ENCODE measurements around the gene QRFP. TPM values are rescaled to one million over a fixed set of nuclear protein-coding genes. Genes with fewer than 3 reads are reported as not detected.
A peak's percentile ranks its signal among the peaks of the same experiment; 100 is the strongest.
"Not testable (repeated sequence)": the region's sequence is repeated elsewhere in the genome, so short reads cannot be mapped to it uniquely, and the experiment has no call there.

The QRFP gene
- polyA plus RNA-seq, 2 of the 4 experiments (the other 2 are of a cell fraction), result not detected

- DNase-seq (ENCODE audit: low read depth in 1 of 2, low spot score in 1 of 2) (no peak), FAIRE-seq (no peak), ATAC-seq (peak in 1 of 2 experiments; percentile 5; a peak in 1 of 6 replicates)
- CTCF ChIA-PET, result interaction anchor here (0.7 to 3.0 kb wide), 12 partner anchors 11 to 214 kb away, joined by 3 to 16 read pairs (median 4); no protein-coding TSS in a partner anchor
- WGBS (ENCODE audit: missing lambda C conversion rate), result 78% methylated on average over 19 of the region's 23 CpGs
- Histone ChIP-seq H3K27ac (no peak overlapping the region), H3K9me3 (no peaks in the 10 kb centered on the region), H3K4me1 (no peaks in the 10 kb centered on the region), H3K4me2 (no peak overlapping the region), H3K4me3 (no peak overlapping the region)
- no peak for TF ChIP-seq ZSCAN20 (CRISPR knock-in tag; IDR thresholded peaks at IDR 0.05)
- no peak for TF ChIP-seq CBX2 (IDR thresholded peaks at IDR 0.05; ENCODE audit: borderline replicate concordance, low read depth)
- TF ChIP-seq HOXA7 (CRISPR knock-in tag; IDR thresholded peaks at IDR 0.05), result no peak
- TF ChIP-seq RNF2 (IDR thresholded peaks at IDR 0.05; ENCODE audit: borderline replicate concordance, low read depth), result no peak
- TF ChIP-seq HOXB13 (CRISPR knock-in tag; IDR thresholded peaks at IDR 0.05; ENCODE audit: low read depth), result no peak
- TF ChIP-seq CHD4 (IDR thresholded peaks at IDR 0.05; ENCODE audit: borderline replicate concordance), result no peak
- POLR2A ChIA-PET, result no interaction called here
Observed at GRCh38 chr9:130913599-130914416, 17.2 kb upstream of the QRFP start.

DNA sequence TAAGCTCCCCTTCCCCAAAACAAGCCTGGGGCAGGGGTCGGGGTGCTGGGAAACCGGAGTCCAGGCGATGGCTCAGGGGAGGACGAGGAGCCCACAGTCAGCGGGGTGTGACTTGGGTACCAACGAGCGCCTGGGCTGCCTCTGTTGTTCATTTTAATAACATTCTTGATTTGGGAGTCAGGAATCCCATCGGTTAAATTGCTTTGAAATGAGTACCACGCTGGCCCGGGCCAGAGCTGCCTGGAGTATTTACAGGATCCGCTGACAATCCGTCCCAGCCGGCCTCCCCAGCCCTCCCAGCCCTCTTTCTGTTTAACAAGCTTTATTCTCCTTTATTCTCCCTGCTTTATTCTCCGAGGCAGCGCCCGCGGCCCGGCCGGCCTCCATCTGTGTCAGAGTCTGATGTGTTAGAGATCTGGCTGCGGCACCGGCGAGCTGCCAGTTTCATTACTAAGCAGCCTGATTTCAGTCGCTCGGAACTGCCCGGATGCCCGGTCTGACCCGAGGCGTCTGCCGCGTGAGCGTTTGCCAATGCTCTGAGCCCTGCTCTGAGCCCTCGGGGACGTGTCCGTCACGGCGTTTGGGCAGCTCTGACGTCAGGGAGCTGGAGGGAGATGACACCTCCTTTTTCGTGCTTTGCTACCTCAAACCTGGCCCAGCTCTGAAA, 16.5 kb upstream of the QRFP start:
- FAIRE-seq (no peak), ATAC-seq (no peak), DNase-seq (ENCODE audit: low read depth in 1 of 2, low spot score in 1 of 2) (no peak)
- no peak overlapping the region for H3K27ac ChIP-seq
- H3K4me3 ChIP-seq, result no peak overlapping the region
- 85% methylated on average over 35 of the region's 38 CpGs for WGBS (ENCODE audit: missing lambda C conversion rate)
- no peak for TF ChIP-seq GATA3 (IDR thresholded peaks at IDR 0.05; ENCODE audit: borderline replicate concordance)
- TF ChIP-seq ZSCAN20 (CRISPR knock-in tag; IDR thresholded peaks at IDR 0.05), result no peak
- H3K4me1 ChIP-seq, result no peaks in the 10 kb centered on the region
- CTCF ChIA-PET, result interaction anchor here (0.6 to 3.0 kb wide), 8 partner anchors 12 to 87 kb away, joined by 3 to 16 read pairs (median 5); no protein-coding TSS in a partner anchor
- POLR2A ChIA-PET, result interaction anchor here (0.6 kb wide), 1 partner anchor 1247 kb away, joined by 3 read pairs; no protein-coding TSS in a partner anchor
- H3K4me2 ChIP-seq, result no peak overlapping the region
- H3K9me3 ChIP-seq, result no peaks in the 10 kb centered on the region

DNA sequence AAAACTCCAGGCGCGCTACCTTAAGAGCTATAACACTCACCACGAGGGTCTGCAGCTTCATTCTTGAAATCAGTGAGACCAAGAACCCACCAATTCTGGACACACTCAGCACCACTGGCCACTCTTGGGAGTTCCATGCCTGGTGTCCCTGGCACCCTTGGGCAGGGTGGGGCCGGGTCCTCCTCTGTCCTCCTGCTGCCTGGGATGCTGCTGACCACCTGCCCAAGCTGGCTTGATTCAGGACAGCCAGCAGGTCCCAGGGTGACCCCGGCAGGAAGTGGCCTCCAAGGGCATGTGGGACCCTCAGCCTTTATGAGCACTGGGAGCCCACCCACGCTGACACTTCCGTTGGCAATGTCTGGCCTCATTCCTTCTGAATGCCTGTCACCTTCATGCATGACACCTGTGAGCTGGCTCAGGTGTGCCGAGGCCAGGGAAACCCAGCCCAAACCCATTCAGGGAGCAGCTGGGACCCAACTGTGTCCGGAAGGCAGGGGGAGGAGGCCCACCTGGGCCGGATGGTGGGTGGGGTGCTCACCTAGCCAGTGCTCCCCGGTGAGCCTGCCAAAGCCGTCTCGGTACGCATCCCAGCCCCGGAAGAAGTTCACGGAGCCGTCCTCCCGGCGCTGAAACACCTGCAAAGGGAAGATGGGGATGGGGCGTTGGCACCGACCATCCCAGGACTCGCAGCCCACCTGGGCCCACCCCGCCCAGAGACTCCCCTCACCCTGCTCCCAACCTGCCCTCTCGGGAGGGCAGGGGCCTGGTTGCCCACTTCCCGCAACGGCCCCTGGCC, 14.8 kb upstream of the QRFP start:
- Histone ChIP-seq H3K4me3 (no peak overlapping the region), H3K4me2 (no peak overlapping the region), H3K4me1 (no peaks in the 10 kb centered on the region), H3K9me3 (no peaks in the 10 kb centered on the region), H3K27ac (no peak overlapping the region)
- FAIRE-seq (no peak), DNase-seq (ENCODE audit: low read depth in 1 of 2, low spot score in 1 of 2) (no peak), ATAC-seq (no peak)
- CTCF ChIA-PET, result interaction anchor here (0.8 to 1.9 kb wide), 8 partner anchors 16 to 212 kb away, joined by 3 to 7 read pairs (median 5); no protein-coding TSS in a partner anchor
- TF ChIP-seq CEBPB (IDR thresholded peaks at IDR 0.05) (no peak), USF2 (IDR thresholded peaks at IDR 0.05) (no peak), TP53 (CRISPR knock-in tag; IDR thresholded peaks at IDR 0.05) (no peak), FOXS1 (CRISPR knock-in tag; IDR thresholded peaks at IDR 0.05) (no peak), RAD21 (conservative IDR thresholded peaks at IDR 0.05 in 1 of 2, IDR thresholded peaks at IDR 0.05 in 1 of 2) (no peak), SREBF2 (IDR thresholded peaks at IDR 0.05) (no peak), CBX8 (IDR thresholded peaks at IDR 0.05) (no peak), RNF2 (IDR thresholded peaks at IDR 0.05; ENCODE audit: borderline replicate concordance, low read depth) (no peak), CHD2 (IDR thresholded peaks at IDR 0.05; ENCODE audit: low read length, partially characterized antibody) (no peak), SMC3 (IDR thresholded peaks at IDR 0.05) (no peak), HEYL (CRISPR knock-in tag; IDR thresholded peaks at IDR 0.05) (no peak)
- 69% methylated on average over 21 of the region's 26 CpGs for WGBS (ENCODE audit: missing lambda C conversion rate)
- POLR2A ChIA-PET, result interaction anchor here (0.6 kb wide), 1 partner anchor 107 kb away, joined by 3 read pairs; no protein-coding TSS in a partner anchor

DNA sequence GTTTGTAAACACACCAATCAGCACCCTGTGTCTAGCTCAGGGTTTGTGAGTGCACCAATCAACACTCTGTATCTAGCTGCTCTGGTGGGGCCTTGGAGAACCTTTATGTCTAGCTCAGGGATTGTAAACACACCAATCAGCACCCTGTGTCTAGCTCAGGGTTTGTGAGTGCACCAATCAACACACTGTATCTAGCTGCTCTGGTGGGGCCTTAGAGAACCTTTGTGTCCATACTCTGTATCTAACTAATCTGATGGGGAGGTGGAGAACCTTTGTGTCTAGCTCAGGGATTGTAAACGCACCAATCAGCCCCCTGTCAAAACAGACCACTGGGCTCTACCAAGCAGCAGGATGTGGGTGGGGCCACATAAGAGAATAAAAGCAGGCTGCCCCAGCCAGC, 14.1 kb upstream of the QRFP start:
- POLR2A ChIA-PET; DNase-seq (ENCODE audit: low read depth in 1 of 2, low spot score in 1 of 2): not testable (repeated sequence)

GRCh38 chr9:130910041-130910440, 13.4 kb upstream of the QRFP start:
- H3K9me3 ChIP-seq; DNase-seq (ENCODE audit: low read depth in 1 of 2, low spot score in 1 of 2); H3K27ac ChIP-seq; H3K4me3 ChIP-seq; FAIRE-seq; ATAC-seq; H3K4me2 ChIP-seq; H3K4me1 ChIP-seq; POLR2A ChIA-PET: not testable (repeated sequence)
- 79% methylated on average over 12 of the region's 27 CpGs for WGBS (ENCODE audit: missing lambda C conversion rate)
- CTCF ChIA-PET, result interaction anchor here (0.6 to 1.9 kb wide), 5 partner anchors 15 to 1253 kb away, joined by 3 to 7 read pairs (median 3); no protein-coding TSS in a partner anchor

More for the DNA sequence above, 14.1 kb upstream of the QRFP start:
- not testable (repeated sequence) for H3K27ac ChIP-seq, H3K4me1 ChIP-seq, H3K4me2 ChIP-seq, H3K9me3 ChIP-seq, FAIRE-seq, H3K4me3 ChIP-seq, ATAC-seq
- CTCF ChIA-PET, result interaction anchor here (0.8 to 1.9 kb wide), 7 partner anchors 16 to 211 kb away, joined by 3 to 7 read pairs (median 4); no protein-coding TSS in a partner anchor
- 83% methylated on average over 1 of the region's 1 CpG for WGBS (ENCODE audit: missing lambda C conversion rate)

Measured in A549 (cell line).